ENCODE data around the gene SH2D7.

SH2D7 gene

GRCh38 chr15:78092261-78093041 is at the start of gene SH2D7:
TSS of gene SH2D7 (plus strand) at chr15:78092561. CDS start at chr15:78092585, 24 bp downstream.
- H3K9ac ChIP-seq (ENCODE audit: low read depth in 1 of 2, low read length in 2 of 2) = no peak within 1 kb of the TSS
- peaks cover 11 to 15% of the 10 kb centered on the region in 2 donors for H3K4me1 ChIP-seq (ENCODE audit: control insufficient read depth in 2 of 2, insufficient read depth in 2 of 2, low read length in 2 of 2)
- H3K4me3 ChIP-seq (ENCODE audit: low read length in 2 of 2) = no peak within 1 kb of the TSS
- no peaks in the 10 kb centered on the region for H3K36me3 ChIP-seq (ENCODE audit: control insufficient read depth in 2 of 2, insufficient read depth in 2 of 2, low read length in 2 of 2)
- no peaks in the 10 kb centered on the region for H3K27me3 ChIP-seq (ENCODE audit: control insufficient read depth in 2 of 2, insufficient read depth in 2 of 2, low read length in 2 of 2)
- peak within 1 kb of the TSS in 1 of 2 donors; percentile 41 for H3K27ac ChIP-seq (ENCODE audit: low read depth in 2 of 2, low read length in 2 of 2)
- no peaks in the 10 kb centered on the region for H3K9me3 ChIP-seq (ENCODE audit: control insufficient read depth in 2 of 2, low read length in 2 of 2)

- Histone ChIP-seq H3K9me3 (ENCODE audit: control insufficient read depth in 2 of 2, low read length in 2 of 2) (no peaks in the 10 kb centered on the region), H3K27ac (ENCODE audit: low read depth in 2 of 2, low read length in 2 of 2) (peak overlapping the region; percentile 4 to 13), H3K9ac (ENCODE audit: low read depth in 1 of 2, low read length in 2 of 2) (no peak overlapping the region), H3K4me1 (ENCODE audit: control insufficient read depth in 2 of 2, insufficient read depth in 2 of 2, low read length in 2 of 2) (peaks cover 37 to 44% of the 10 kb centered on the region in 2 donors), H3K4me3 (ENCODE audit: low read length in 2 of 2) (no peak overlapping the region), H3K36me3 (ENCODE audit: control insufficient read depth in 2 of 2, insufficient read depth in 2 of 2, low read length in 2 of 2) (peaks cover 21 to 29% of the 10 kb centered on the region in 2 donors), H3K27me3 (ENCODE audit: control insufficient read depth in 2 of 2, insufficient read depth in 2 of 2, low read length in 2 of 2) (no peaks in the 10 kb centered on the region)
Observed at GRCh38 chr15:78044407-78045155, 47.8 kb upstream of the SH2D7 start.

GRCh38 chr15:78045189-78045588 is 47.2 kb upstream of the SH2D7 start:
- no peaks in the 10 kb centered on the region for H3K27me3 ChIP-seq (ENCODE audit: control insufficient read depth in 2 of 2, insufficient read depth in 2 of 2, low read length in 2 of 2)
- H3K36me3 ChIP-seq (ENCODE audit: control insufficient read depth in 2 of 2, insufficient read depth in 2 of 2, low read length in 2 of 2) = peaks cover 17 to 28% of the 10 kb centered on the region in 2 donors
- no peaks in the 10 kb centered on the region for H3K9me3 ChIP-seq (ENCODE audit: control insufficient read depth in 2 of 2, low read length in 2 of 2)
- H3K4me3 ChIP-seq (ENCODE audit: low read length in 2 of 2) = no peak overlapping the region
- peaks cover 43 to 50% of the 10 kb centered on the region in 2 donors for H3K4me1 ChIP-seq (ENCODE audit: control insufficient read depth in 2 of 2, insufficient read depth in 2 of 2, low read length in 2 of 2)
- no peak overlapping the region for H3K27ac ChIP-seq (ENCODE audit: low read depth in 2 of 2, low read length in 2 of 2)
- H3K9ac ChIP-seq (ENCODE audit: low read depth in 1 of 2, low read length in 2 of 2) = no peak overlapping the region

GRCh38 chr15:78046796-78047341 is 45.5 kb upstream of the SH2D7 start:
- Histone ChIP-seq H3K27ac (ENCODE audit: low read depth in 2 of 2, low read length in 2 of 2) (peak overlapping the region; percentile 46 to 68), H3K9ac (ENCODE audit: low read depth in 1 of 2, low read length in 2 of 2) (peak overlapping the region in 1 of 2 donors; percentile 5), H3K9me3 (ENCODE audit: control insufficient read depth in 2 of 2, low read length in 2 of 2) (no peaks in the 10 kb centered on the region), H3K4me3 (ENCODE audit: low read length in 2 of 2) (peak overlapping the region in 1 of 2 donors; percentile 27), H3K27me3 (ENCODE audit: control insufficient read depth in 2 of 2, insufficient read depth in 2 of 2, low read length in 2 of 2) (no peaks in the 10 kb centered on the region), H3K36me3 (ENCODE audit: control insufficient read depth in 2 of 2, insufficient read depth in 2 of 2, low read length in 2 of 2) (peaks cover 14 to 28% of the 10 kb centered on the region in 2 donors), H3K4me1 (ENCODE audit: control insufficient read depth in 2 of 2, insufficient read depth in 2 of 2, low read length in 2 of 2) (peaks cover 59 to 65% of the 10 kb centered on the region in 2 donors)

- H3K27ac ChIP-seq (ENCODE audit: low read depth in 2 of 2, low read length in 2 of 2) = peak overlapping the region; percentile 46 to 68
Observed at GRCh38 chr15:78047761-78048627, 44.4 kb upstream of the SH2D7 start.

GRCh38 chr15:78048628-78048920 is 43.8 kb upstream of the SH2D7 start:
- Histone ChIP-seq H3K27ac (ENCODE audit: low read depth in 2 of 2, low read length in 2 of 2) (peak overlapping the region; percentile 46 to 61), H3K4me3 (ENCODE audit: low read length in 2 of 2) (no peak overlapping the region), H3K9ac (ENCODE audit: low read depth in 1 of 2, low read length in 2 of 2) (no peak overlapping the region), H3K36me3 (ENCODE audit: control insufficient read depth in 2 of 2, insufficient read depth in 2 of 2, low read length in 2 of 2) (peaks cover 13 to 25% of the 10 kb centered on the region in 2 donors), H3K27me3 (ENCODE audit: control insufficient read depth in 2 of 2, insufficient read depth in 2 of 2, low read length in 2 of 2) (no peaks in the 10 kb centered on the region), H3K9me3 (ENCODE audit: control insufficient read depth in 2 of 2, low read length in 2 of 2) (no peaks in the 10 kb centered on the region), H3K4me1 (ENCODE audit: control insufficient read depth in 2 of 2, insufficient read depth in 2 of 2, low read length in 2 of 2) (peaks cover 66 to 70% of the 10 kb centered on the region in 2 donors)

More at GRCh38 chr15:78047761-78048627, 44.4 kb upstream of the SH2D7 start:
- Histone ChIP-seq H3K36me3 (ENCODE audit: control insufficient read depth in 2 of 2, insufficient read depth in 2 of 2, low read length in 2 of 2) (peaks cover 7 to 24% of the 10 kb centered on the region in 2 donors), H3K9ac (ENCODE audit: low read depth in 1 of 2, low read length in 2 of 2) (peak overlapping the region in 1 of 2 donors; percentile 9), H3K4me3 (ENCODE audit: low read length in 2 of 2) (no peak overlapping the region), H3K9me3 (ENCODE audit: control insufficient read depth in 2 of 2, low read length in 2 of 2) (no peaks in the 10 kb centered on the region), H3K4me1 (ENCODE audit: control insufficient read depth in 2 of 2, insufficient read depth in 2 of 2, low read length in 2 of 2) (peaks cover 66 to 70% of the 10 kb centered on the region in 2 donors), H3K27me3 (ENCODE audit: control insufficient read depth in 2 of 2, insufficient read depth in 2 of 2, low read length in 2 of 2) (no peaks in the 10 kb centered on the region)

- peaks cover 60 to 64% of the 10 kb centered on the region in 2 donors for H3K4me1 ChIP-seq (ENCODE audit: control insufficient read depth in 2 of 2, insufficient read depth in 2 of 2, low read length in 2 of 2)
- H3K27ac ChIP-seq (ENCODE audit: low read depth in 2 of 2, low read length in 2 of 2) = peak overlapping the region; percentile 52 to 76
Observed at GRCh38 chr15:78049691-78050440, 42.5 kb upstream of the SH2D7 start.

GRCh38 chr15:78050441-78050809 is 41.9 kb upstream of the SH2D7 start:
- Histone ChIP-seq H3K9me3 (ENCODE audit: control insufficient read depth in 2 of 2, low read length in 2 of 2) (no peaks in the 10 kb centered on the region), H3K27me3 (ENCODE audit: control insufficient read depth in 2 of 2, insufficient read depth in 2 of 2, low read length in 2 of 2) (no peaks in the 10 kb centered on the region), H3K9ac (ENCODE audit: low read depth in 1 of 2, low read length in 2 of 2) (peak overlapping the region in 1 of 2 donors; percentile 18), H3K36me3 (ENCODE audit: control insufficient read depth in 2 of 2, insufficient read depth in 2 of 2, low read length in 2 of 2) (peaks cover 12 to 18% of the 10 kb centered on the region in 2 donors), H3K4me3 (ENCODE audit: low read length in 2 of 2) (no peak overlapping the region), H3K4me1 (ENCODE audit: control insufficient read depth in 2 of 2, insufficient read depth in 2 of 2, low read length in 2 of 2) (peaks cover 60 to 64% of the 10 kb centered on the region in 2 donors), H3K27ac (ENCODE audit: low read depth in 2 of 2, low read length in 2 of 2) (peak overlapping the region; percentile 52 to 76)

More at GRCh38 chr15:78049691-78050440, 42.5 kb upstream of the SH2D7 start:
- Histone ChIP-seq H3K36me3 (ENCODE audit: control insufficient read depth in 2 of 2, insufficient read depth in 2 of 2, low read length in 2 of 2) (peaks cover 12 to 18% of the 10 kb centered on the region in 2 donors), H3K9ac (ENCODE audit: low read depth in 1 of 2, low read length in 2 of 2) (no peak overlapping the region), H3K27me3 (ENCODE audit: control insufficient read depth in 2 of 2, insufficient read depth in 2 of 2, low read length in 2 of 2) (no peaks in the 10 kb centered on the region), H3K9me3 (ENCODE audit: control insufficient read depth in 2 of 2, low read length in 2 of 2) (no peaks in the 10 kb centered on the region), H3K4me3 (ENCODE audit: low read length in 2 of 2) (no peak overlapping the region)

GRCh38 chr15:78050826-78051225 is 41.5 kb upstream of the SH2D7 start:
- Histone ChIP-seq H3K9me3 (ENCODE audit: control insufficient read depth in 2 of 2, low read length in 2 of 2) (no peaks in the 10 kb centered on the region), H3K9ac (ENCODE audit: low read depth in 1 of 2, low read length in 2 of 2) (peak overlapping the region in 1 of 2 donors; percentile 18), H3K4me1 (ENCODE audit: control insufficient read depth in 2 of 2, insufficient read depth in 2 of 2, low read length in 2 of 2) (peaks cover 64 to 66% of the 10 kb centered on the region in 2 donors), H3K27ac (ENCODE audit: low read depth in 2 of 2, low read length in 2 of 2) (peak overlapping the region; percentile 52 to 76), H3K36me3 (ENCODE audit: control insufficient read depth in 2 of 2, insufficient read depth in 2 of 2, low read length in 2 of 2) (peaks cover 12 to 18% of the 10 kb centered on the region in 2 donors), H3K4me3 (ENCODE audit: low read length in 2 of 2) (peak overlapping the region in 1 of 2 donors; percentile 0), H3K27me3 (ENCODE audit: control insufficient read depth in 2 of 2, insufficient read depth in 2 of 2, low read length in 2 of 2) (no peaks in the 10 kb centered on the region)

Data from mucosa of rectum (tissue), 2 donors.